ENCODE data around the gene EZH1.

The EZH1 gene

DNA sequence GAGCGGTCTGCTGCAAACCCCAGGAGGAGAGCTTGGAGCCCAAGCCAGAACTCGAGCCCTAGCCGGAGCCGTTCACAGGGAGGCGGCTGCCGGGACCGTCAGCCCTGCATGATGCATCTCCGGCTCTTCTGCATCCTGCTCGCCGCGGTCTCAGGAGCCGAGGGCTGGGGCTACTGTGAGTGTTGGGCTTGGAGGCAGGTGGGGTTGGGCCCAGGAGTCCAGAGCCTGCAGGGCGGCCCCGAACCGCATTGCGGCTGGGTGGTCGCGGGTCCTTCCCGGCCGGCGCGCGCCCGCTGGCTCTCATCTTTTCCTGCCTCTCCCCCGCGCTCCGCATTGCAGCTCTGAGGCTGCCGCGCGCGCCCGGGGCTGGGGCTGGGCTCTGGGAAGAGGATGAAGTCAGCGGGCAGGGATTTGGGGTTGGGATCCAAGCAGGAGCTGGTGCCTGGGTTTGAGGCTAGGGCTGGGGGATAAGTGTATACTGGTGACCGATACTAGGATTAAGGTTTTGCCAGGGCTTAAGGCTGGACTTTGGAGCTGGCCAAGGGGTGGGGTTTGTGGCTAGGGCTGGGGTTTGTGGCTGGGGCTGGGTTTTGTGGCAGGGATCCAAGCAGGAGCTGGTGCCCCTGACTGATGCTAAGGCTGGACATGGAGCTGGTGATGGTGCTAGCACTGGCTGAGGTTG lies 62.0 kb downstream of the EZH1 start:
- DNase-seq (ENCODE audit: low read depth, low spot score): peak; percentile 76

DNA sequence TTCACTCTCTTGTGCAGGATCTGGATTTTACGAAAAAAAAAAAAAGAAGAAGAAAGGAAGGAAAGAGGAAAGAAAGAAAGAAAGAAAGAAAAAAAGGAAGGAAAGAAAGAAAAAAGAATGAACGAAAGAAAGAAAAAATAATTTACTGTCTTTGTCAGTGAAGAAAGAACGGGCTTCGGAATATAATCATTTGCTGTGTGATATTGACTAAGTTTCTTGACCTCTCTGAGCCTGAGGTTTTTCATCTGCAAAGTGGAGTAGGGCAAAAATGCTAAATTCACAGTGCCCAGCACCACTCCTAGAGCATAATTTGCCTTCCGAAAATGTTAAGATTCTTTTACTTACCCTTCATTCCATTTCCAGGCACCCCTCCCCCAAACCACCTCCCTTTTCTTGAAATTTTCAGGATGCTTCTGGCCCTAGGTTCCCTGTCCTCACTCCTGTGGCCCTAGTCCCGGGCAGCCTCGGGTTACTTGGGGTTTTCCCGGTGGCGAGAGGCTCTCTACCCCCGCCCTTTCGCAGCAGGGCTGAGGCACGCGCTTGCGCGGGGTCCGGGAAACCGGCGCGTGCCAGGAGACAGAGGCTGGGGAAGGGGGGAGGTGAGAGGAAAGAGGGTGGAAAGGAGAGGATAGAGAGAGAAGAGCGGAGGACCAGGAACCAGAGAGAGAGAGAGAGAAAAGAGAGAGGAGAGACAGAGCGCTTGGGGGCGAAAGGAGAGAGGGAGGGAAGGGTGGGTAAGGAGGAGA lies 62.7 kb downstream of the EZH1 start, which contains the start of gene CNTNAP1:
Gene CNTNAP1 (plus strand): TSS at position 556 of the 746 bp plus-strand sequence. CDS start 299 bp downstream, outside the sequence.
- peak; percentile 85 for DNase-seq (ENCODE audit: low read depth, low spot score)

DNA sequence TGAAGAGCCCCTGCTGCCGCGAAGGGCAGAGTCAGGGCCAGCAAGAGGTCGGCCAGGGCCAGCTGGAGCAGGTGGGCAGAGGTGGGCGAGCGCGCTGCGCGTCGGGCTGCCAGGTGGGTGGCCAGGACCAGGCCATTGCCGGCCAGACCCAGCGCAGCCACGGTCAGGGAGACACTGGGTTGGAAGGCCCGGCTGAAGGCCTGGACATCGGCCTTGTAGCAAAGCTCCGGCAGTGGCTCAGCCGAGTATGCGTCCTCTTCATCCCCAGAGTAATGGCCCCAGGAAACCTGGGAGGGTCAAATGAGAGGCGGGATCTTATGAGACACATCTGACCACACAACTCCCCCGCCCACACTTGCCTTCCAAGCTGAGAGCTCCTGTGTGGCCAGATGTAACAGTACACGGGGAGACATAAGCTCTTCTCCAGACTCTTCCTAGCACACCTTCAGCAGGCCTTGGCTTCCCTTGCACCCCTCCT lies 64.5 kb downstream of the EZH1 start:
- DNase-seq (ENCODE audit: low read depth, low spot score): no peak

DNA sequence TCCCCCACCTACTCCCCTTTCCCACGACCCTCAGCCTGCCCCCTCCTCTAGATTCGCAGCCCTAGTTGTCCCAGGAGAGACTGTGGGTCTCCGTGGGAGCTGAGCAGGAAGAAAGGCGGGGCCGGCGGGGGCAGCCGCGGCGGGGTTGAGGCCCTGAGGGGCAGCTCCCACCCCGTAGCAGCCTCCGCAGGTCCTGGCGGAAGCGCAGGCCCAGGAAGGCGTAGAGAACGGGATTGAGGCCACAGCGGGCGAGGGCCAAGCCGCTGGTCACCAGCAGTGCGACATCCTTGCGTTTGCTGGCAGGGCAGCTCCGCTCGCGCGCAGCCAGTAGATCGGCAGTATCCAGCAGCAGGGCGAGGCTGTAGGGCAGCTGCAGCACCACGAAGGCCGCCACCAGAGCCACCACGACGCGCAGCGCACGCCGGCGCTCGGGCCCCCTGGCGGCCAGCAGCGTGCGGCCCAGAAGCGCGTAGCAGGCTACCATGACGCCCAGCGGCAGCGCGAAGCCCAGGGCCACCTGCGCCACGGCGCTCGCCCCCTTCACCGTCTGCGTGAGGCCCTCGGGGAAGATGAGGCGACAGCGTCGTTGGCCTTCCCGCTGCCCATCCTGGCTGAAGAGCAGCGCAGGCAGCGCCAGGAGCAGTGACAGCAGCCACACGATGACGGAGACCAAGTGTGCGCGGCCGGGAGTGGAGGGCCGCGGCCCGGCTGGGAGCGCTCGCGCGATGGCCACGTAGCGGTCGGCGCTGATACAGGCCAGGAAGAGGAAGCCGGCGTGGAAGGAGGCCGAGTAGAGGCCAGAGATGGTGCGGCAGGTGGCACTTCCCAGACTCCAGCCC lies 65.1 kb downstream of the EZH1 start:
- DNase-seq (ENCODE audit: low read depth, low spot score): peak; percentile 92

DNA sequence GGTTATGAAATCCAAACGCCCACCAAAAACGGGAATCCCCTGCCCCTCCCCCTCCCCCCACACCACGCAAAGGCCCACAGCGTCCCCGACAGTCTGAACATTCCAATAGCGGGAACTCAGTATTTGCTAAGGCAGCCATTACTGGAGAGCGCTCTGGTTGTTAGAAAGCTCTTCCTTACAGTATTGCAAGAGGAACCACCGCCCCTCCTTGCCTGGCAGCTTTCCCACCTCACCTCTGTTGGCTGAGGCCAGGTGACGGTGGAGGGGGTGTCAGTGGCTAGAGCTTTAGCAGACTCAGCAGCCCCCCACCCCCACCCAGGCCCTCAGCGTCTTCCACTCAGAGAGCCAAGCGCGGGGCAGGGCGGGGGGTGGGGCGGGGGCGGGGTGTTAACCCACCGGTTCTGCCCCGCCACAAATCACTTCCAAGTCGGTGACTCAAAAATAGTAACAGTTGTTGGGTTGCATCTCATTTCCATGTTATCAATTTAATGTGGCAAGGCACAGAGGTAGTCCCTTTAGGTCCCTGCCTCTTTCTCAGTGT lies 65.8 kb downstream of the EZH1 start:
- peak; percentile 49 for DNase-seq (ENCODE audit: low read depth, low spot score)

DNA sequence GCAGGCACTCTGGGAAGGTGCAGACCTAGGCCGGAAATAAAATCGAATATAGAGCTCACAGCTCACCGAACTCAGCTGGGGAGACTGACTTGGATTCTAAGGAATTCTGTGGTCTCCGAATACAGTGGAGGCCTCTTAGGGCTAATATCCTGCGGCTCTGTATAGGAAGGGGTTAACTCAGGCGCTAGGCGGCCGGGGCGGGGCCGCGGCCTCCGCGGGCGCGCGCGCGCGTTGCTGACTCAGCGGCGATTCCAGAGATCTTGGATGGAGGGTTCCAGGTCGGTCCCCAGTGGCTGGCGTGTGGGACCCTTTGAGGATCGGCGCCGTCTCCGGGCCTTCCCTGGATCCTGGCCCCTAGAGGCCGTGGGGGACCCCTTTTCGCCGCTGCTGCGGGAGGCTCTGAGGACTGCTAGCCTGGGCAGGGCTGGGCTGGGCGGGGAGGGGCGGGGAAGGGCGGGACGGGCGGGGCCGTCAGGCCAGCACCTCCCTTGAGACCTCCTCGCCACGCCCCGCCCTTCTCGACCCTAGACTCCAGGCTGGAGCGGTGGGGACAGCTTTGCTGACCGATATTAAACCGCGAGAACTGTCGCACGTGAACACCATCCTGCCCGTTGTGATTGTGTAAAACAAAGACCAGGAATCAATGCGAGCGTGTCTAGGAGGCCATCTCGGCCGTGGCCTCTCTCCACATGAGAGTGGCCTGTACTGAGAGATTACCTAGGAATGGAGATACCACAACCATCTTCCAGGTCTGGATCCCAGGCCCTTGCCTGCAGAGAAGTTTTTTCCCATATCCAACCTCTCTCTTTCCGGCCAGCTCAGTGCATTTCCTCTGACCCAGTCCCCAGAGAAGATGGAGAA lies 66.7 kb downstream of the EZH1 start:
- DNase-seq (ENCODE audit: low read depth, low spot score): peak; percentile 96

DNA sequence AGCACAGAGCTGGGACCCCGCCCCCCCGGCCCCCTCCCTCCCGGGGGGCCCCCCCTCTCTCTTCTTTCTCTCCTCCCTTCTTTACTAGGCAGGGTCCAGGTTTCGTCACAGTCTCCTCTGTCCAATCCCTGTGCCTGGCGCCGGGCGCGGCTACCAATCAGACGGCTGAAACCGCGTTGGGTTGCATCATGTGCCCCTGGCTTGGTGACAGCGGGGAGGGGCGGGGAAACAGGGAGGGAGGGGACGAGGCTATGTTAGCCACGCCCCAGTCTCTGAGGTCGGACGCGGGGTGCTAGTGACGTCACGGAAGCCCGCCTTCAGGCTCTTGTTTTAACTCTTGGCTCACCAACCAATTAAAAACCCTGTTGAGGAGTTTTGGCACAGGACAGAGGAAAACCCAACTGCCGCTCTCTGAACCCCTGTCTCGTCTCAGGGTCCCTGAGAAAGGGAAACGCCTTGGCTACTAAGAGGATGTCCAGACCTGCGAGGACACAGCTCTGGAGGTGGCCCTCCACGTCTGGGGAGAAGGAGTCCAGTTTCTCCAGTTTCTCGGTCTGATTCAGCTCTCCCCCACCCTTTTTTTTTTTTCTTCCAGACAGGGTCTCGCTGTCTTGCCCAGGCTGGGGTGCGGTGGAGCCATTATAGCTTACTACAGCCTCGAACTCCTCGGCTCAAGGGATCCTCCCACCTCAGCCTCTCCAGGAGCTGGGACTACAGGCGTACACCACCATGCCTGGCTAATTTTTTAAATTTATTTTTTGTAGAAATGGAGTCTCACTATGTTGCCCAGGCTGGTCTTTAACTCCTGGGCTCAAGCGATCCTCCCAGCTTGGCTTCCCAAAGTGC lies 67.6 kb downstream of the EZH1 start:
- peak; percentile 100 for DNase-seq (ENCODE audit: low read depth, low spot score)

DNA sequence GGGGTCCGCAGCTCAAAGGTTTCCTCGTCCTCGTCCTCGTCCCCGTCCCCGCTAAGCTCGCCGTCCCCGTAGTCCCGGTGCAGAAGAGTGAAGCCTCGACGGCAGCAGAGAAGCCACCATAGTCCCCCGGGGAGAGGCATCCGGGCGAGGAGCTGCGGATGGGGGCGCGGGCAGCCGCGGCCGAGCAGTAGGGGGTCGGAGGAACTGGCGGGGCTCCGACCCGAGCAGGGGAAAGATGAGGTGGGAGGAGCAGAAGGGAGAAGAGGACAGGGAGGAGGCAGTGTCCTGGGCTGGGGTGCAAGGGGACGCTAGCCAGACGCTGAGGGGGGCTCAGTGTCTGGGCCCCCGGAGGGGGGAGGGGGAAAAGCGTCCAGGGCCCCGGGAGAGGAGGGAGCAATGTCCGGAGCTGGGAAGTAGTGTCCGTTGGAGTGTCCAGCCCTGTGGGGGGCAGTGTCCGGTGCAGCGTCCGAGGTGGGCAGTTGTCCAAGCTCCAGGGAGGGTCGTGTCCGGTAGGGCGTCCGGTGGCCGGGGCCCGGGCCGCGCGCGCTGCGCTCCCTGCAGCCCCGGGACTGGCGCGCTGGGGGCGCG lies 68.3 kb downstream of the EZH1 start, which contains the start of gene PLEKHH3:
Gene PLEKHH3 (minus strand): TSS at position 571 of the 588 bp plus-strand sequence. CDS start 431 bp downstream, at position 140.
- no peak for DNase-seq (ENCODE audit: low read depth, low spot score)

DNA sequence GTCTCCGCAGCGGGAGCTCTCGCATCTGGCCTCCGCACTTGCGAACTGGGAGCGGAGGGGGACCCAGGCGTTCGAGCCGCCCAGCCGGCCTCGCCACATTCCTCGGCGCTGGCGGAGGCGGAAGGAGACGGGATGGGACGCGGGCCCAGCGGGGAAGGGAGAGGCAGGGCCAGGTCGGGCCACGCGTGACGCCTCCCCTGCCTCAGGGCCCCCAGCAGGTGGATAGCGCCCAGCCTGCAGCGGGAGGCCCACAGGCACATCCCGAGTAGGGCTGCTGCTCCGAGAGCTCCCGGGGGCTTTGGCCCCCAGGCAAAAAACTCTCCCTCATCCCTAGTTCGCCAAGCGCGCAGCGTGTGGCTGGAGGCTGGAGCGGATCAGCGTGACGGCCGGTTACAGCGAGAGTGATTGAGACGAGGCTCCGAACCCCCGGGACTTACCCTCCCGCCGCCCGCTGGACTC lies 68.8 kb downstream of the EZH1 start:
- DNase-seq (ENCODE audit: low read depth, low spot score): peak; percentile 76

DNA sequence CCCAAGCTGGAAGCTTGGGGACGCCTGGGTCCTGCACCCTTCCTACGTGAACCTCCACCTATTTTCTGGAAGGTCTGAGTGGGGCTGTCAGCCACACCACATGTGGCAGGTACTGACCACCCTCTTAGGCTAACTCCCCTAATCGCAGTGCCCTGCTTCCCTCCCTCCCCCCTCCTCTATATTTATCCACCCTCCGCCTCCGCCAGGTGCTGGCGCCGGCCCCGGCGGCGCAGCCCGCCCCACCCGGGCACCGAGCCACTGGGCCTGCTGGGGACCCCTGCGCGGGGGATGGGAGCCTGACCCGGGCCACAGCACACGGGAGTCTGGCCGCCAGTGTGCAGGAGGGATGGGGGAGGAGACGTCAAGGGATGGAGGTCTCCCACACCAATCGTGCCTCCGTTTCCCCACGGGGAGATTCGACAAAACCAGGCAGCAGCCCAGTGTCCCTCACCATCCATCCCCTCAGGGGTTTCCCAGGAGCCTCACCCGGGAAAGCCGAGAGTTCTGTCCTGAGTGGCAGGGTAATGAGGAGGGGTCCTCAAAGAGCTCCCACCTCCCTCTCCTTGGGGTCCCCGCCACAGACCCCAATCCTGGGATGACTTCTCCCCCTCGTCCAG lies 69.4 kb downstream of the EZH1 start:
- DNase-seq (ENCODE audit: low read depth, low spot score): peak; percentile 47

DNA sequence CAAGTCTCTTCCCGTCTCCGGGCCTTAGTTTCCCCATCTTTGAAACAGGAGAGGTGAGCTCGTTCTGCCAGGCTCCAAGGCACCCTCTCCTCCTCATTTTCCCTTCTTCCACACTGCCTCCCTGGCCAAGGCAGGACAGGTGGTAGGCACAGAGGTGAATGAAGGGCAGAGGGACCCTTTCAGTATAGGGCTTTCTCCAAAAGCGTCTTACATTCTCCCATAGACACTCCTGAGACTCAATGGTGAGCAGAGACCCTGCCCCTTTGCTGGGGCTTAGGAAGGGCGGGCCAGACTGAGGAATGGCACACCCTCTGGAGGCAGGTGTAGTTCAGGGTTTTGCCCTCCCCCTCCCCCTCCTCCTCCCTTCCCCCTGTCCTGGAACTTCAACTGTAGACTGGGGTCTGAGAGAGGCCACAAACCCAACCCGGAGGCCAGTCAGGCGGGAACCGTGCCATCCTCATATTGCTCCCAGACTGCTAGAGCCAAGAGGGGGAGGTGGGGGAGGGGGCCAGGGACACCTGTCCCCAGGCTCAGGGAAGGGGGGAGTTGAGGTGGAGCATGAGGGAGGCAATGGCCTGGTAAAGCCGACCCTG lies 70.0 kb downstream of the EZH1 start:
- DNase-seq (ENCODE audit: low read depth, low spot score): no peak

DNA sequence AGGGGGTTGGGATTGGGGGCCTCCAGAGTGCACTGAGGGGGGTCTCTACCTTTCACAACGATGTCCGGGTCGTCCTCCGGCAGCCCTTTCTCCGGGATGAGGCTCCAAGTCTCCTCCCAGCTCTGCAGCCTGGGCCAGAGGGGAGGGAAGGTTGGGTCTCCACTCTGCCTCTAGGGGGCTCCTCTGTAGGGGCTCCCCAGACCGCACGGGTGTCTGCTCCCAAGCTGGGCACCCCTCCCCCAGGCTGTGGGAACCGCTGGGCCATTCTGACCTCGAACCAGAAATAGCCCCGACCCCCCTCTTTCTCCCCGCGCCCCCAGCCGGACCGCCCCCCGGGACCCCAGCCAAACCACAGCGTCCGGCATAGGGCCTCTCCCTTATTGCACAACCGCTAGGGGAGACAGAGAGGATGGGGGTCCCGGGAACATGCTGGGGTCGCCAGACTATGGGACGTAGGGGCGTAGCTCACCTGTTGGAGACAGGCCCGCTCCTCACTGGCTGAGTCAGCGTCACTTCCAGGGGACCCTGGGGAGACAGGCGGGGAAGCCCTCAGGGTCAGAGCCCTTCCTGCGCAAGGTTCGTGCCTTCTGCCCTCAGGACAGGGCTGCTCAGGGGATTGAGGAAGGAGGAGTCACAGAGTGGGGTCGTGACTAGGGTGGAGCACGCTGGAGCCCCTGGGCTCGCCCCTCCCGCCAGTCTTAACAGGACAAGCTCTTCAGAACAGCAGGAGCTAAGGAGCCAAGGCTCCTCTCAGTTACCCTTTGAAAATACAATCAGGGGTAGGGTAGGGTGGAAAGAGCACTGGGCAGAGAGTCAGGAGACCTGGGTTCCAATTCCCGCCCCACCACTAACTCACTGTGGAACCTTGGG lies 70.7 kb downstream of the EZH1 start:
- DNase-seq (ENCODE audit: low read depth, low spot score): peak; percentile 62

DNA sequence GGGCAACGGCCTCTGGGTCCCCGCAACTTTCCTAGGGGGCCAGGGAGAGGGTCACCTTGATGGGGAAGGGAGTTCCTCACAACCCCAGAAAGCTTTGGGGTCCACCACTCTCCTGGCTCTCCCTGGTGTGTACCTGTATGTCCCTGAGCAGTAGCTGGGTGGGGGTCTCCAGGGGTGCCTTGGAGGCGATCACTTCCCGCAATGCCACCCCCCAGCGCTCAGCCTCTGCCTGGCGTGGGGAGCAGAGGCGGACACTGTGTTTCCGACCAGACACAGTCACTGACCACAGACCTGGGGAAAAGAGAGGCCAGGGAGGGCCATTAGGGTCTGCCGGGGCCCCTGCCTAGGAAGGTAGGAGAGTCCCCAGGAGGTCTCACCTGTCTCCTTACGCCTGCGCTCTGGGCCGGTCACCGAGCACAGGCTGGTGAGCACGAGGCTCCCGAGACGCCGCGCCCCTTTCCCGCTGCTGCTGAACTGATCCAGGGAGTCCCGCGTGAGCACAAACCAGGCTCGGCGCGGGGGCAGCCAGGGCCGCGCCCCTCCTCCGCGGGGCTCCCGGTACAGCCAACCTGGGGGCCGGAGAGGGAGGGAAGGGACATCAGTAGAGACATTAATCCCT lies 71.5 kb downstream of the EZH1 start:
- no peak for DNase-seq (ENCODE audit: low read depth, low spot score)

DNA sequence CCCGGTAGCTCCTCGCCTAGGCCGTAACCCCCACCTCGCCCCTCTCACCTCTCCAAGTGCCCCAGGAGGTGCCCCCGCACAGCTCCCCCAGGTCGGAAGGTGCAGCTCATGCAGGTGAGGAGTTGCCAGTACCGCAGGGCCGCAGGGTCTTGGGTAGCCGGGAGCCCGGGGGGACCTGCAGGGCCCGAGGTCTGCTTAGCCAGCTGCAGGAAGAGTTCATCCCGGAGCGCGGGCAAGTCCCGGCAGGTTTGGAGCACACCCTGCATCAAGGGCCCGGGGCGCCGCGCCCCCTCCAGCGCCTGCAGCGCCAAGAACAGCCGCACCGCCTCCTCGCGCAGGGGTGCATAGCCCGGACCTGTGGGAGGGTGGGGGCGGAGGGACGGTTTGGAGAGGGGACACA lies 72.8 kb downstream of the EZH1 start:
- DNase-seq (ENCODE audit: low read depth, low spot score): no peak

DNA sequence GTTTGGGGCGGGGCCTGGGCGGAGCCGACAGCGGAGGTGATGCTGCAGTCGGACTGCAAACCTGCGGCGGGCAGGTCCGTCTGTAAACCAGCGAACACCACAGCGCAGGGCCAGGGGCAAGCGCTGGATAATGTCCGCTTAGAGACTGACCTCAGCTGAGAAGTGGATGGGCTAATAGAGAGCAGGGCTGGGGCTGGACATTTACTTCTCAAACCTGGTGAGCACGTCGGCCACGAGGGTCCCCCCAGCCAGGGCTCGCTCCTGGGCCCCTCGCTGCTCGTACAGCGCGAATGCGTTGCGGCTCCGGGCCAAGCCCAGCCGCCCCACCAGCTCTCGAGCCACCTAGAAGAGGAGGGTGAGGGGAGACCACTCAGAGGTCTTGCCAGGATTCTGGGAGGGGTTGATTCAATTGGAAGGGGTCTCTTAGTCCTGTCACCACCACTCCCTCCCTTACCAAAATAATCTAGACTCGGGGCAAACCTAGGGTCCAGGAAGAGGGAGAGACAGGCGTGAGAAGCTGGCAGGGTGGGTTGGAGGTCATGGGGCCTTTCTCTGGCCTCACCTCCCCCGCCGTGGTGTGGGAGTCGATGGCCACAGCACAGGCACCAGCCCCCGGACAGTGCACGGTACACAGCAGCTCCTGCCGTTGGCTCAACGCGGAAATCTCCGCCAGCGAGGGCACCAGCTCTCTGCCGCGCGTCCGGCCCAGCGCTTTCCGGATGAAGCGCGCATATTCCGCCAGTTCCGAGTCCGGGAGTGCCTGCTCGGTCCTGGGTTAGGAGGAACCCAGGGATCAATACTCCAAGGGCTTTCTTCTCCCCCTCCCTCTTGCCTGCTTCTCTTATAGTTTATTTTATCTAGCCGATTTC lies 73.8 kb downstream of the EZH1 start:
- no peak for DNase-seq (ENCODE audit: low read depth, low spot score)

Measured in astrocyte of the hippocampus (primary cell).